Breast epithelium (tissue), 4 donors: ENCODE results near the gene CDH23. TPM values are rescaled to one million over a fixed set of nuclear protein-coding genes. Genes with fewer than 3 reads are reported as not detected.

Experiments
- DNase-seq, 2 donors: peaks; one replicate each; pipeline ENCODE4 v3.0.0-alpha.2; 2019; ENCODE audit warnings: low spot score in 2 of 2
- H3K27ac ChIP-seq, 2 donors: fragments of 200-600 bp; sonication (generic) in 1 of 2; one replicate each; pipeline ENCODE4 v1.5.1; 2016 to 2019; ENCODE audit warnings: mild to moderate bottlenecking in 1 of 2
- H3K27me3 ChIP-seq, 2 donors: fragments of 200-600 bp; sonication (generic) in 1 of 2; one replicate each; pipeline versions ENCODE4 v1.5.1 to v1.6.0; 2017 to 2019; ENCODE audit warnings: control low read depth in 1 of 2, mild to moderate bottlenecking in 1 of 2
- H3K36me3 ChIP-seq: fragments of 200-600 bp; one replicate; pipeline ENCODE4 v1.5.1; 2019
- H3K4me1 ChIP-seq, 2 donors: fragments of 200-600 bp; sonication (generic); one replicate each; pipeline ENCODE4 v1.5.1; 2016 to 2019; ENCODE audit warnings: control low read depth in 1 of 2
- H3K4me3 ChIP-seq, 3 donors: fragments of 200-600 bp; sonication (generic); 1 replicate in 2 of 3; 2 replicates in 1 of 3; pipeline ENCODE4 v1.5.1; 2016 to 2019; ENCODE audit warnings: mild to moderate bottlenecking in 3 of 3, moderate library complexity in 2 of 3
- H3K9me3 ChIP-seq, 2 donors: fragments of 200-600 bp; sonication (generic) in 1 of 2; one replicate each; pipeline ENCODE4 v1.5.1; 2016 to 2019; ENCODE audit warnings: control low read depth in 1 of 2
- POLR2A ChIP-seq: fragments of 450-650 bp; IDR thresholded peaks from one replicate; pipeline ENCODE4 v1.6.1; 2016; ENCODE audit warnings: antibody characterized with exemption, mild to moderate bottlenecking, moderate library complexity
- POLR2AphosphoS5 ChIP-seq, 3 donors: sonication (generic); formaldehyde crosslinking; IDR thresholded peaks; one replicate each; pipeline ENCODE4 v1.6.1; 2017; ENCODE audit warnings: antibody characterized with exemption in 3 of 3
- intact Hi-C: fragments of 100-400 bp; cut with DNase I; formaldehyde crosslinking; loops from one replicate; pipeline ENCODE4 v1.15.1; 2023; ENCODE audit warnings: low total_unique reads
- total RNA-seq, 3 donors: library from RNA; depleted of rRNA; stranded (reverse); fragments of >200 nt; gene quantifications; one replicate each; pipeline ENCODE4 v1.1.0, GENCODE V29; 2016
- TF ChIP-seq, protein P1 (sequence below), 3 donors: fragments of 450-650 bp; IDR thresholded peaks; one replicate each; pipeline ENCODE4 v1.5.1; 2016 to 2017; ENCODE audit warnings: antibody characterized with exemption in 3 of 3, mild to moderate bottlenecking in 3 of 3, moderate library complexity in 3 of 3

The CDH23 gene
- total RNA-seq, 3 donors from 2014 or later, result 8.5 to 13.8 (median 11.6) TPM

DNA sequence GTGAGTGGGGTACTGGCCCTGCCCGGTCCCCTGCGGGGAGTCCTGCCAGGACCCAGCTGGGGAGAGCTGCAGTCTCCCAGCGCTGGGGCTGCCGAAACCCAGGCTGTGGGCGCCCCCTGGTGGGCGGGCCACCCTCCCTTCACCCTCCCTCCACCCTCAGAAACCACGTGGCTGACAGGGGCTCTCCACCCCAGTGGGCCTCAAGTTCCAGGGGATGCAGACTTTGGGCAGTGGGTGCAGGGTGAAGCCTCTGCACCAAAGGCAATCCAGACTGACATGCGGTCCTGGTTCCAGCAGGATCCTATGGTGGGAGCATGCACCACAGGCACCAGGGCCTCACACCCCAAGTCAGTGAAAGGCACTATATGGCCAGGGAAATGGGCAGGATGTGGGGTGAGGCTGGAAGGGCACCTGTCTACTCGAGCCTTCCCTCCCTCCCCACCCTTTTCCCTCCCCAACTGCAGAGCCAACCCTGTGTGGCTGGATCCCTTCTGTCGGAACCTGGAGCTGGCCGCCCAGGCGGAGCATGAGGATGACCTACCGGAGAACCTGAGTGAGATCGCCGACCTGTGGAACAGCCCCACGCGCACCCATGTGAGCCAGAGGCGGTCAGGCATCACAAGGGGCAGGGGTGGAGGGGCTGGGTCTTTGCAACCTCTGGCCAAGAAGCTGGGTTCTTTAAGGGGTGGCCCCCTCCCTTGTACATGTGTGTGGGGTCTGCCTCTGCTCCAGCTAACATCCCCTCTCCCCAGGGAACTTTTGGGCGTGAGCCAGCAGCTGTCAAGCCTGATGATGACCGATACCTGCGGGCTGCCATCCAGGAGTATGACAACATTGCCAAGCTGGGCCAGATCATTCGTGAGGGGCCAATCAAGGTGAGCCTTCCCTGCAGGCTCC, 415.5 kb downstream of the CDH23 start:
- intact Hi-C loops, result loop anchor here (10.0 kb wide), 1 partner anchor 437 kb away; no protein-coding TSS in a partner anchor
- Histone ChIP-seq H3K27me3 (no peaks in the 10 kb centered on the region), H3K4me1 (no peaks in the 10 kb centered on the region), H3K36me3 (no peaks in the 10 kb centered on the region), H3K9me3 (no peaks in the 10 kb centered on the region), H3K27ac (no peak overlapping the region), H3K4me3 (no peak overlapping the region)
- TF ChIP-seq POLR2A (no peak), POLR2AphosphoS5 (IDR thresholded peaks at IDR 0.05) (peak in 1 of 3 donors; percentile 13)
- TF ChIP-seq, protein P1, sequence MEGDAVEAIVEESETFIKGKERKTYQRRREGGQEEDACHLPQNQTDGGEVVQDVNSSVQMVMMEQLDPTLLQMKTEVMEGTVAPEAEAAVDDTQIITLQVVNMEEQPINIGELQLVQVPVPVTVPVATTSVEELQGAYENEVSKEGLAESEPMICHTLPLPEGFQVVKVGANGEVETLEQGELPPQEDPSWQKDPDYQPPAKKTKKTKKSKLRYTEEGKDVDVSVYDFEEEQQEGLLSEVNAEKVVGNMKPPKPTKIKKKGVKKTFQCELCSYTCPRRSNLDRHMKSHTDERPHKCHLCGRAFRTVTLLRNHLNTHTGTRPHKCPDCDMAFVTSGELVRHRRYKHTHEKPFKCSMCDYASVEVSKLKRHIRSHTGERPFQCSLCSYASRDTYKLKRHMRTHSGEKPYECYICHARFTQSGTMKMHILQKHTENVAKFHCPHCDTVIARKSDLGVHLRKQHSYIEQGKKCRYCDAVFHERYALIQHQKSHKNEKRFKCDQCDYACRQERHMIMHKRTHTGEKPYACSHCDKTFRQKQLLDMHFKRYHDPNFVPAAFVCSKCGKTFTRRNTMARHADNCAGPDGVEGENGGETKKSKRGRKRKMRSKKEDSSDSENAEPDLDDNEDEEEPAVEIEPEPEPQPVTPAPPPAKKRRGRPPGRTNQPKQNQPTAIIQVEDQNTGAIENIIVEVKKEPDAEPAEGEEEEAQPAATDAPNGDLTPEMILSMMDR (IDR thresholded peaks at IDR 0.05), result peak; percentile 66 to 76 (median 67)
- DNase-seq, result no peak

DNA sequence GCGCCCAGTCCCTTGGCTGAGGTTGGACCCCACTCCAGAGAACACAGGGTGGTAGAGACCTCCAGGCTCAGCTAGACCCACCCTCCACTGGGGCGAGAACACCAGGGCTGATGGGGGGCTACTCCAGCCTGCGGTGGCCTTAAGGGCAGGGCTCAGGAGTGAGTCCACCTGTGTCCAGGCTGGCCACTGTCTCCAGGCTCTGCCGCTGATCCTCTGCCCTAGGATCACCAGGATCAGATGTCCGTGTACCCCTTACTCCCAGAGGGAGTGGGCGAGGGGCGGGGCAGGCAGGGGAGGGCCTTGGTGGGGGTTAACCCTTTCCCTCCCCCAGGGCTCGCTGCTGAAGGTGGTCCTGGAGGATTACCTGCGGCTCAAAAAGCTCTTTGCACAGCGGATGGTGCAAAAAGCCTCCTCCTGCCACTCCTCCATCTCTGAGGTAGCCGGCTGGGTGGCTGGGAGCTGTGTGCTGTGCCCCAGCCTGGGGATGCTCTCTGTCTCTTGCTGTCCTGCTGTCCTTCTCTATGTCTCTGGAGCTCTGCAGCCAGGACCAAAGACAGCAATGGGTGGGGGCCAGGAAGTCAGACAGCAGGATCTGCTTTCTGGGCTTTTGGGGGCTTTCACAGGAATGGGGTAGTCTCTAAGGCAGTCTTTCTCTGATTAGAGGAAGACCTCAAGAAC, 416.3 kb downstream of the CDH23 start:
- no peak for DNase-seq
- Histone ChIP-seq H3K36me3 (no peaks in the 10 kb centered on the region), H3K9me3 (no peaks in the 10 kb centered on the region), H3K4me1 (no peaks in the 10 kb centered on the region), H3K27me3 (no peaks in the 10 kb centered on the region), H3K27ac (no peak overlapping the region), H3K4me3 (no peak overlapping the region)
- intact Hi-C loops, result loop anchor here (10.0 kb wide), 1 partner anchor 438 kb away; no protein-coding TSS in a partner anchor
- TF ChIP-seq, protein P1 (IDR thresholded peaks at IDR 0.05), result no peak
- TF ChIP-seq POLR2AphosphoS5 (IDR thresholded peaks at IDR 0.05) (no peak), POLR2A (no peak)

DNA sequence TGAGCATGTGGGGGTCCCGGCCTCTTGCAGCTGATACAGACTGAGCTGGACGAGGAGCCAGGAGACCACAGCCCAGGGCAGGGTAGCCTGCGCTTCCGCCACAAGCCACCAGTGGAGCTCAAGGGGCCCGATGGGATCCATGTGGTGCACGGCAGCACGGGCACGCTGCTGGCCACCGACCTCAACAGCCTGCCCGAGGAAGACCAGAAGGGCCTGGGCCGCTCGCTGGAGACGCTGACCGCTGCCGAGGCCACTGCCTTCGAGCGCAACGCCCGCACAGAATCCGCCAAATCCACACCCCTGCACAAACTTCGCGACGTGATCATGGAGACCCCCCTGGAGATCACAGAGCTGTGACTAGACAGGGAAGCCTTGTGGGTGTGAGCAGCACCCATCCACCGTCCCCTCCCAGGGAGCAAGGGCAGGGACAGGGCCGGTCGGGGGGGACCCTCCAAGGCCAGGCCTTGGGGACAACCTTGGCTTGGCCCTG, 418.2 kb downstream of the CDH23 start:
- Histone ChIP-seq H3K27ac (no peak overlapping the region), H3K27me3 (no peaks in the 10 kb centered on the region), H3K9me3 (no peaks in the 10 kb centered on the region), H3K36me3 (peaks cover 9% of the 10 kb centered on the region), H3K4me3 (no peak overlapping the region), H3K4me1 (no peaks in the 10 kb centered on the region)
- TF ChIP-seq POLR2AphosphoS5 (IDR thresholded peaks at IDR 0.05) (no peak), POLR2A (no peak)
- TF ChIP-seq, protein P1 (IDR thresholded peaks at IDR 0.05), result no peak
- intact Hi-C loops, result loop anchor here (10.0 kb wide), 1 partner anchor 440 kb away; no protein-coding TSS in a partner anchor
- DNase-seq, result no peak

DNA sequence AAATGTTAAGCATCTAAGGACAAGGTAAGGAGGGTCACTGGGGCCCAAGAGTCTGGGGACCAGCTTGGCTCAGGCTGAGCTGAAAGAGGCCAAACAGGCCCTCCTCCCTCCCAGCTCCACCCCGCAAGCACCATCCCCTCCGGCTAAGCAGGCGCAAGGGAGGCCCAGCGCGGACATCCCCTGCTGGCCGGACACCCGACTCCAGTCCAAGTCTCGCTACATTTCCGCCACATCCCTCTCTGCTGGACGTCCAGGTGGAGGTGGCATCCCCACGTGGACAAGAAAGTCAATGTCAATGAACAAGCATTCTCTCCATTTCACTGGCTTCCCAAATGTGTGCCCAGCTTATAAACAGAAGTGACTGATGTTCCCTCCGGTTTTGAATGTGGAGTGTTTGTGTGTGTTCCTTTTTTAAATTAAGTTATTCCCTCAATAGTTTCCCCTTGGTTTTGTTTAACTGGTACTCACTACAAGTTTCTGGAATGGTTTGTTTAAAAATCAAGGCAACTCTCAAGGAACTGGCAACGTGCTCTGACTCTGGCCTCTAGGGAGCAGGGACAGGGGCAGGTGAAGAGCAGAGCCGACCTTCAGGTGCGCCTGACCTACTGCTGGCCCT, 418.9 kb downstream of the CDH23 start:
- no peak for DNase-seq
- intact Hi-C loops, result loop anchor here (10.0 kb wide), 1 partner anchor 441 kb away; no protein-coding TSS in a partner anchor
- Histone ChIP-seq H3K4me3 (no peak overlapping the region), H3K9me3 (no peaks in the 10 kb centered on the region), H3K36me3 (peaks cover 9% of the 10 kb centered on the region), H3K27me3 (no peaks in the 10 kb centered on the region), H3K27ac (no peak overlapping the region), H3K4me1 (no peaks in the 10 kb centered on the region)
- TF ChIP-seq POLR2A (no peak), POLR2AphosphoS5 (IDR thresholded peaks at IDR 0.05) (no peak)
- TF ChIP-seq, protein P1 (IDR thresholded peaks at IDR 0.05), result no peak
